Measurements from ENCODE around the gene LRRC32. TPM values are rescaled to one million over a fixed set of nuclear protein-coding genes. Genes with fewer than 3 reads are reported as not detected.

The LRRC32 gene
- polyA plus RNA-seq, 3 donors: 1.5 TPM; not detected in 2

DNA sequence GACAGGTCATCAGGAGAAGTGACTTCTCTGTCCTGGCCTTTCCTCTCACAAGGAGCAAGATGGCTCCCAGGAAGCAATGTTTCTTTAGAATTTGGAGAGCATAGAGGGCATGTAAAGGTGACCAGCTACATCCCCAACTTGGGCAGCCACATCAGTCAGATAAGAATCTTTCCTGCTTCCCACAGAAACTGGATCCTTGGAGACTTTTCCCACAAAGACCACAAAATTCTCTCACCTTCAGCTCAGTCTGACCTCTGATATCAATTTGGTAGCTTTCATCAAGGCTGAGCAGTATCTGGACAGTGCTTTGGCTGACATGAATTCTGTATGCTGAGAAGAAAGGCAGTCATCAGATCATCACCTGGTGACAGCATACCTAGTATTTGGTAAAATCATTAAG, 23.3 kb upstream of the LRRC32 start:
- H3K27ac Mint-ChIP-seq: no peak overlapping the region
- Histone ChIP-seq H3K4me2 (replicated peaks; ENCODE audit: extremely low read depth, low read length, poor library complexity, severe bottlenecking) (no peak overlapping the region), H3K27me3 (ENCODE audit: control insufficient read depth in 2 of 2, insufficient read depth in 2 of 2, low read length in 2 of 2) (no peaks in the 10 kb centered on the region), H3K36me3 (replicated peaks in 1 of 2; ENCODE audit: control insufficient read depth in 1 of 2, insufficient read depth in 2 of 2, low read length in 2 of 2) (no peaks in the 10 kb centered on the region), H4K20me1 (ENCODE audit: insufficient read depth, low read length) (no peaks in the 10 kb centered on the region), H2AFZ (ENCODE audit: insufficient read depth, low read depth, low read length, poor library complexity, severe bottlenecking) (no peak overlapping the region), H3K27ac (ENCODE audit: low read depth in 1 of 2, low read length in 2 of 2) (no peak overlapping the region), H3K4me1 (ENCODE audit: control insufficient read depth in 1 of 2, insufficient read depth in 2 of 2, low read length in 2 of 2) (peaks cover 0 to 3% of the 10 kb centered on the region in 2 donors), H3K9ac (ENCODE audit: insufficient read depth, low read length, poor library complexity, severe bottlenecking) (no peak overlapping the region), H3K4me3 (replicated peaks in 1 of 3; ENCODE audit: low read depth in 2 of 3, low read length in 3 of 3) (no peak overlapping the region), H3K79me2 (ENCODE audit: insufficient read depth, low read length) (no peaks in the 10 kb centered on the region), H3K9me3 (replicated peaks in 1 of 2; ENCODE audit: control insufficient read depth in 1 of 2, insufficient read depth in 1 of 2, low read length in 2 of 2) (no peaks in the 10 kb centered on the region)
- intact Hi-C loops (cut with micrococcal nuclease): no loop called here
- DNase-seq: no peak
- peaks cover 9 to 15% (median 12%) of the 10 kb centered on the region in 3 donors for H3K27me3 Mint-ChIP-seq (ENCODE audit: low read depth in 3 of 3)
- peaks cover 12% of the 10 kb centered on the region for H3K4me1 Mint-ChIP-seq
- no peak overlapping the region for H3K4me3 Mint-ChIP-seq
- H3K9me3 Mint-ChIP-seq: no peaks in the 10 kb centered on the region
- no peaks in the 10 kb centered on the region for H3K36me3 Mint-ChIP-seq
- TF ChIP-seq, protein P1, sequence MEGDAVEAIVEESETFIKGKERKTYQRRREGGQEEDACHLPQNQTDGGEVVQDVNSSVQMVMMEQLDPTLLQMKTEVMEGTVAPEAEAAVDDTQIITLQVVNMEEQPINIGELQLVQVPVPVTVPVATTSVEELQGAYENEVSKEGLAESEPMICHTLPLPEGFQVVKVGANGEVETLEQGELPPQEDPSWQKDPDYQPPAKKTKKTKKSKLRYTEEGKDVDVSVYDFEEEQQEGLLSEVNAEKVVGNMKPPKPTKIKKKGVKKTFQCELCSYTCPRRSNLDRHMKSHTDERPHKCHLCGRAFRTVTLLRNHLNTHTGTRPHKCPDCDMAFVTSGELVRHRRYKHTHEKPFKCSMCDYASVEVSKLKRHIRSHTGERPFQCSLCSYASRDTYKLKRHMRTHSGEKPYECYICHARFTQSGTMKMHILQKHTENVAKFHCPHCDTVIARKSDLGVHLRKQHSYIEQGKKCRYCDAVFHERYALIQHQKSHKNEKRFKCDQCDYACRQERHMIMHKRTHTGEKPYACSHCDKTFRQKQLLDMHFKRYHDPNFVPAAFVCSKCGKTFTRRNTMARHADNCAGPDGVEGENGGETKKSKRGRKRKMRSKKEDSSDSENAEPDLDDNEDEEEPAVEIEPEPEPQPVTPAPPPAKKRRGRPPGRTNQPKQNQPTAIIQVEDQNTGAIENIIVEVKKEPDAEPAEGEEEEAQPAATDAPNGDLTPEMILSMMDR (IDR thresholded peaks at IDR 0.05): no peak

DNA sequence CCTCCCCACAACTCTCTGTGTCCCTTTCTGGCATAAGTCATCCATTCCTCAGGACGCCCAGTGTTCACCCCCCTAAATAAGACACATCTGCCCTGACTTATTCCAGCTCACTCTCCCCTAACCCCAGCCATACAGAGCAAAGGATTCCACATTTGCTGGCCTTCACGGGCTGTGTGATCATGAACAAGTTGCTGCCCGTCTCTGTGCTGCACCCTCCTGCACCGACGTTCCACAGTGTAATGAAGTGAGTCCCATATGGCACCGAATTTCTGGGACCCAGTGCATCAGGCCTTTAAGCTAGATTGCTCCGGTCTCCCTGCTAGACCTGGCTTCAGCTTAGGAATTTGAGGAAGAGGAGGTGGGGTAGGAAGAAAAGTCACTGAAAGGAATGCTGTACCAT, 22.4 kb upstream of the LRRC32 start:
- Mint-ChIP-seq H3K27me3 (ENCODE audit: low read depth in 3 of 3) (peaks cover 15 to 17% (median 15%) of the 10 kb centered on the region in 3 donors), H3K9me3 (no peaks in the 10 kb centered on the region), H3K4me3 (no peak overlapping the region), H3K27ac (peak overlapping the region in 2 of 7 donors; percentile 23 to 30), H3K4me1 (peaks cover 12% of the 10 kb centered on the region), H3K36me3 (no peaks in the 10 kb centered on the region)
- H4K20me1 ChIP-seq (ENCODE audit: insufficient read depth, low read length): no peaks in the 10 kb centered on the region
- 100% methylated on average over 7 of the region's 7 CpGs for WGBS (ENCODE audit: insufficient coverage)
- H3K9me3 ChIP-seq (replicated peaks in 1 of 2; ENCODE audit: control insufficient read depth in 1 of 2, insufficient read depth in 1 of 2, low read length in 2 of 2): no peaks in the 10 kb centered on the region
- H2AFZ ChIP-seq (ENCODE audit: insufficient read depth, low read depth, low read length, poor library complexity, severe bottlenecking): no peak overlapping the region
- no peak overlapping the region for H3K27ac ChIP-seq (ENCODE audit: low read depth in 1 of 2, low read length in 2 of 2)
- intact Hi-C loops (cut with micrococcal nuclease): no loop called here
- H3K27me3 ChIP-seq (ENCODE audit: control insufficient read depth in 2 of 2, insufficient read depth in 2 of 2, low read length in 2 of 2): no peaks in the 10 kb centered on the region
- H3K9ac ChIP-seq (ENCODE audit: insufficient read depth, low read length, poor library complexity, severe bottlenecking): no peak overlapping the region
- no peak for DNase-seq
- TF ChIP-seq, protein P1 (IDR thresholded peaks at IDR 0.05): no peak
- no peak overlapping the region for H3K4me2 ChIP-seq (replicated peaks; ENCODE audit: extremely low read depth, low read length, poor library complexity, severe bottlenecking)
- no peaks in the 10 kb centered on the region for H3K36me3 ChIP-seq (replicated peaks in 1 of 2; ENCODE audit: control insufficient read depth in 1 of 2, insufficient read depth in 2 of 2, low read length in 2 of 2)
- H3K4me3 ChIP-seq (replicated peaks in 1 of 3; ENCODE audit: low read depth in 2 of 3, low read length in 3 of 3): no peak overlapping the region
- H3K4me1 ChIP-seq (ENCODE audit: control insufficient read depth in 1 of 2, insufficient read depth in 2 of 2, low read length in 2 of 2): peaks cover 0 to 3% of the 10 kb centered on the region in 2 donors
- no peaks in the 10 kb centered on the region for H3K79me2 ChIP-seq (ENCODE audit: insufficient read depth, low read length)

Data from CD14-positive monocyte (primary cell).